K562 (cell line): ENCODE results near the gene GADD45GIP1. TPM values are rescaled to one million over a fixed set of nuclear protein-coding genes. Genes with fewer than 3 reads are reported as not detected.
A peak's percentile ranks its signal among the peaks of the same experiment; 100 is the strongest.

Source experiments
- BHLHE40 ChIP-seq: IDR thresholded peaks from 2 replicates; pipeline ENCODE4 v1.6.1; 2011; ENCODE audit warnings: low read length, improper control_type of control experiment
- CHD4 ChIP-seq: fragments of 200-600 bp; sonication (generic); IDR thresholded peaks from 3 replicates; pipeline ENCODE4 v1.6.1; 2012; ENCODE audit warnings: low read depth, mild to moderate bottlenecking, mixed read lengths, low read length, inconsistent platforms; ENCODE audit not compliant: insufficient read depth, insufficient replicate concordance, poor library complexity, severe bottlenecking
- ESRRB ChIP-seq: fragments of 250-450 bp; sonication (Bioruptor Pico); IDR thresholded peaks from 2 replicates; pipeline ENCODE4 v1.5.0; 2020; ENCODE audit warnings: mild to moderate bottlenecking, moderate library complexity, borderline replicate concordance
- MCM7 ChIP-seq, 2 experiments: fragments of 450-650 bp; IDR thresholded peaks; 2 replicates each; pipeline ENCODE4 v1.6.1; 2016 to 2018
- NBN ChIP-seq: fragments of 450-650 bp; IDR thresholded peaks from 2 replicates; pipeline ENCODE4 v1.6.1; 2016; ENCODE audit warnings: low read depth, mild to moderate bottlenecking
- NFATC3 ChIP-seq: fragments of 450-650 bp; IDR thresholded peaks from 2 replicates; pipeline ENCODE4 v1.6.1; 2017; ENCODE audit warnings: mild to moderate bottlenecking
- NFE2 ChIP-seq: IDR thresholded peaks from 2 replicates; pipeline ENCODE4 v1.6.1; 2014; ENCODE audit warnings: antibody characterized with exemption, low read depth
- NR2C2 ChIP-seq, 2 experiments: fragments of 200-800 bp in 1 of 2; sonication (Bioruptor generic) in 1 of 2; sonication (generic) in 1 of 2; formaldehyde crosslinking in 1 of 2; IDR thresholded peaks; 2 replicates each; pipeline versions ENCODE4 v1.6.1 to v1.8.0; 2016 to 2022; ENCODE audit warnings: mild to moderate bottlenecking in 1 of 2, missing compliant biosample characterization in 1 of 2, missing genetic modification characterization in 1 of 2, missing genetic modification reagents in 1 of 2
- ZNF175 ChIP-seq: fragments of 200-800 bp; sonication (Bioruptor generic); IDR thresholded peaks from 2 replicates; pipeline ENCODE4 v1.6.1; 2016; ENCODE audit warnings: low read depth, mild to moderate bottlenecking, missing genetic modification characterization, missing compliant biosample characterization
- ZNF785 ChIP-seq: fragments of 250-450 bp; sonication (Bioruptor Pico); IDR thresholded peaks from 2 replicates; pipeline ENCODE4 v1.4.0; 2020; ENCODE audit warnings: mild to moderate bottlenecking
- polyA plus RNA-seq, 8 experiments: library from polyadenylated mRNA; depleted of rRNA in 4 of 8; stranded (reverse) in 5 of 8; unstranded in 3 of 8; fragments of >200 nt; fragmentation: Nextera tagmentation in 2 of 8; fragmentation: Illumina TruSeq in 1 of 8; extraction: Ambion mirVana in 2 of 8; extraction: Trizol in 1 of 8; gene quantifications; 2 replicates each; pipeline versions ENCODE4 v1.2.1 to v1.2.3, GENCODE V29; 2011 to 2014; ENCODE audit warnings: inconsistent platforms in 1 of 8, missing spikeins in 1 of 8
- total RNA-seq, 7 experiments: library from RNA; depleted of rRNA in 6 of 7; stranded (reverse); fragments of >200 nt in 6 of 7; fragmentation: Illumina TruSeq in 2 of 7; extraction: Trizol in 2 of 7; gene quantifications; 2 replicates each; pipeline versions ENCODE4 v1.2.1 to v1.2.3, GENCODE V29; 2011 to 2021; ENCODE audit warnings: low replicate concordance in 1 of 7
- TF ChIP-seq, protein P1 (sequence below), 2 experiments: fragments of 450-650 bp; IDR thresholded peaks; 2 replicates each; pipeline ENCODE4 v1.6.1; 2016; ENCODE audit warnings: mild to moderate bottlenecking in 2 of 2, borderline replicate concordance in 1 of 2, low read depth in 1 of 2, moderate library complexity in 1 of 2
- TF ChIP-seq, protein P2 (sequence below): fragments of 450-650 bp; IDR thresholded peaks from 2 replicates; pipeline ENCODE4 v1.6.1; 2018; ENCODE audit warnings: mild to moderate bottlenecking, low read depth; ENCODE audit not compliant: partially characterized antibody
- TF ChIP-seq, protein P3 (sequence below): fragments of 450-650 bp; formaldehyde crosslinking; IDR thresholded peaks from 2 replicates; pipeline ENCODE4 v1.4.0; 2020; ENCODE audit warnings: mild to moderate bottlenecking, moderate library complexity

Gene GADD45GIP1
- total and polyA plus RNA-seq, 9 of the 15 experiments (the other 6 are each of a cell fraction or from before 2014, with no cell fraction given): 5.1 to 161 (median 29.2) TPM

- TF ChIP-seq ESRRB (CRISPR knock-in tag) (no peak), BHLHE40 (peak; percentile 74), CHD4 (no peak), NBN (no peak), NR2C2 (CRISPR knock-in tag; IDR thresholded peaks at IDR 0.05) (no peak), NR2C2 (tag; IDR thresholded peaks at IDR 0.05) (peak; percentile 75), ZNF175 (CRISPR knock-in tag) (no peak), NFATC3 (no peak), MCM7 (IDR thresholded peaks at IDR 0.05) (no peak), ZNF785 (CRISPR knock-in tag) (no peak), NFE2 (no peak)
- TF ChIP-seq, protein P1, sequence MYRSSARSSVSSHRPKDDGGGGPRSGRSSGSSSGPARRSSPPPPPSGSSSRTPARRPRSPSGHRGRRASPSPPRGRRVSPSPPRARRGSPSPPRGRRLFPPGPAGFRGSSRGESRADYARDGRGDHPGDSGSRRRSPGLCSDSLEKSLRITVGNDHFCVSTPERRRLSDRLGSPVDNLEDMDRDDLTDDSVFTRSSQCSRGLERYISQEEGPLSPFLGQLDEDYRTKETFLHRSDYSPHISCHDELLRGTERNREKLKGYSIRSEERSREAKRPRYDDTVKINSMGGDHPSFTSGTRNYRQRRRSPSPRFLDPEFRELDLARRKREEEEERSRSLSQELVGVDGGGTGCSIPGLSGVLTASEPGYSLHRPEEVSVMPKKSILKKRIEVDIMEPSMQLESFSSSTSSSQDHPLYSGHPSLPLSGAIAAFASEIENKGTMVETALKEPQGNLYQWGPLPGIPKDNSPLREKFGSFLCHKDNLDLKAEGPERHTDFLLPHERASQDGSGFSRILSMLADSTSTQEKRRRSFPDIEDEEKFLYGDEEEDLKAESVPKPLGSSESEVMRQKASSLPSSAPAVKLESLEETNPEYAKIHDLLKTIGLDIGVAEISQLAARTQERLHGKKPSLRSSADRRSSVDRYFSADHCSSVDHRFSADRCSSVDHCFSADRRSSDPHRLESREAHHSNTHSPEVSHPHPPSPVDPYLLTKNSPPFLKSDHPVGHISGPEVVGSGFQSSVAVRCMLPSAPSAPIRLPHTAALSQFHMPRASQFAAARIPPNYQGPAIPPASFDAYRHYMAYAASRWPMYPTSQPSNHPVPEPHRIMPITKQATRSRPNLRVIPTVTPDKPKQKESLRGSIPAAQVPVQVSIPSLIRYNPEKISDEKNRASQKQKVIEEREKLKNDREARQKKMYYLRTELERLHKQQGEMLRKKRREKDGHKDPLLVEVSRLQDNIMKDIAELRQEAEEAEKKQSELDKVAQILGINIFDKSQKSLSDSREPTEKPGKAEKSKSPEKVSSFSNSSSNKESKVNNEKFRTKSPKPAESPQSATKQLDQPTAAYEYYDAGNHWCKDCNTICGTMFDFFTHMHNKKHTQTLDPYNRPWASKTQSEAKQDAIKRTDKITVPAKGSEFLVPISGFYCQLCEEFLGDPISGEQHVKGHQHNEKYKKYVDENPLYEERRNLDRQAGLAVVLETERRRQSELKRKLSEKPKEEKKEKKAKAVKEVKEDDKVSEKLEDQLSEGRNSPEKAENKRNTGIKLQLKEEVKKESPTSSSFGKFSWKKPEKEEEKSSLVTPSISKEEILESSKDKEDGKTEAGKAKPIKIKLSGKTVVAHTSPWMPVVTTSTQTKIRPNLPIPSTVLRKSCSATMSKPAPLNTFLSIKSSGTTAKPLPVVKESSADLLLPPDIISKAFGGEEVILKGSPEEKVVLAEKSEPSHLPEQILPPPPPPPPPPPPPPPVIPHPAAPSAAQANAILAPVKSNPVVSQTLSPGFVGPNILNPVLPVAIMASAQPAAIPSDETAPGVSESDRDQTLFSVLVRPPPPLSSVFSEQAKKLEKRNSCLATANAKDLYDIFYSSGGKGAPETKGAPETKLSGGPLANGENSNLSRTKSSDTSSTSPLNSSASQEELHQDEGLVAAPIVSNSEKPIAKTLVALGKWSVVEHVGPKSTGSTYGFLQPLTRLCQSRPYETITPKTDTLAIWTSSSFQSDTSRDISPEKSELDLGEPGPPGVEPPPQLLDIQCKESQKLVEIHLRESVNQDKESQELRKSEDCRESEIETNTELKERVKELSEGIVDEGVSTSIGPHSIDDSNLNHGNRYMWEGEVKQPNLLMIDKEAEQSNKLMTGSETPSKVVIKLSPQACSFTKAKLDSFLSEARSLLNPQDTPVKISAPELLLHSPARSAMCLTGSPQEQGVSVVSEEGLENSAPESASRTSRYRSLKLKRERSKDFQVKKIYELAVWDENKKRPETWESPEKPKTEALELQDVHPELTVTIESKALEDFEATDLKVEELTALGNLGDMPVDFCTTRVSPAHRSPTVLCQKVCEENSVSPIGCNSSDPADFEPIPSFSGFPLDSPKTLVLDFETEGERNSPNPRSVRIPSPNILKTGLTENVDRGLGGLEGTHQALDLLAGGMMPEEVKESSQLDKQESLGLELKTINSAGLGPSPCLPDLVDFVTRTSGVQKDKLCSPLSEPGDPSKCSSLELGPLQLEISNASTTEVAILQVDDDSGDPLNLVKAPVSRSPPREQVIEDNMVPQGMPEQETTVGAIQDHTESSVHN (IDR thresholded peaks at IDR 0.05; ENCODE audit: borderline replicate concordance in 1 of 2, low read depth in 1 of 2): peak in 1 of 2 experiments; percentile 79; a peak in 1 of 4 replicates
- TF ChIP-seq, protein P2, sequence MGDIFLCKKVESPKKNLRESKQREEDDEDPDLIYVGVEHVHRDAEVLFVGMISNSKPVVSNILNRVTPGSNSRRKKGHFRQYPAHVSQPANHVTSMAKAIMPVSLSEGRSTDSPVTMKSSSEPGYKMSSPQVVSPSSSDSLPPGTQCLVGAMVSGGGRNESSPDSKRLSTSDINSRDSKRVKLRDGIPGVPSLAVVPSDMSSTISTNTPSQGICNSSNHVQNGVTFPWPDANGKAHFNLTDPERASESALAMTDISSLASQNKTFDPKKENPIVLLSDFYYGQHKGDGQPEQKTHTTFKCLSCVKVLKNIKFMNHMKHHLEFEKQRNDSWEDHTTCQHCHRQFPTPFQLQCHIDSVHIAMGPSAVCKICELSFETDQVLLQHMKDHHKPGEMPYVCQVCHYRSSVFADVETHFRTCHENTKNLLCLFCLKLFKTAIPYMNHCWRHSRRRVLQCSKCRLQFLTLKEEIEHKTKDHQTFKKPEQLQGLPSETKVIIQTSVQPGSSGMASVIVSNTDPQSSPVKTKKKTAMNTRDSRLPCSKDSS: no peak
- TF ChIP-seq, protein P3, sequence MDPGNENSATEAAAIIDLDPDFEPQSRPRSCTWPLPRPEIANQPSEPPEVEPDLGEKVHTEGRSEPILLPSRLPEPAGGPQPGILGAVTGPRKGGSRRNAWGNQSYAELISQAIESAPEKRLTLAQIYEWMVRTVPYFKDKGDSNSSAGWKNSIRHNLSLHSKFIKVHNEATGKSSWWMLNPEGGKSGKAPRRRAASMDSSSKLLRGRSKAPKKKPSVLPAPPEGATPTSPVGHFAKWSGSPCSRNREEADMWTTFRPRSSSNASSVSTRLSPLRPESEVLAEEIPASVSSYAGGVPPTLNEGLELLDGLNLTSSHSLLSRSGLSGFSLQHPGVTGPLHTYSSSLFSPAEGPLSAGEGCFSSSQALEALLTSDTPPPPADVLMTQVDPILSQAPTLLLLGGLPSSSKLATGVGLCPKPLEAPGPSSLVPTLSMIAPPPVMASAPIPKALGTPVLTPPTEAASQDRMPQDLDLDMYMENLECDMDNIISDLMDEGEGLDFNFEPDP (CRISPR knock-in tag): no peak
These were observed 28.2 kb upstream of the GADD45GIP1 start (continued) for GRCh38 chr19:12985049-12985776.
